Aortic smooth muscle cell (primary cell): Measurements from ENCODE around the gene C20orf141. TPM values are rescaled to one million over a fixed set of nuclear protein-coding genes. Genes with fewer than 3 reads are reported as not detected.

Experiments
- total RNA-seq: library from RNA; depleted of rRNA; stranded (reverse); fragments of >200 nt; gene quantifications from 2 replicates; pipeline ENCODE4 v1.2.3, GENCODE V29; 2014

Gene C20orf141, protein sequence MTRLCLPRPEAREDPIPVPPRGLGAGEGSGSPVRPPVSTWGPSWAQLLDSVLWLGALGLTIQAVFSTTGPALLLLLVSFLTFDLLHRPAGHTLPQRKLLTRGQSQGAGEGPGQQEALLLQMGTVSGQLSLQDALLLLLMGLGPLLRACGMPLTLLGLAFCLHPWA
- not detected in 2 replicates for total RNA-seq

DNA sequence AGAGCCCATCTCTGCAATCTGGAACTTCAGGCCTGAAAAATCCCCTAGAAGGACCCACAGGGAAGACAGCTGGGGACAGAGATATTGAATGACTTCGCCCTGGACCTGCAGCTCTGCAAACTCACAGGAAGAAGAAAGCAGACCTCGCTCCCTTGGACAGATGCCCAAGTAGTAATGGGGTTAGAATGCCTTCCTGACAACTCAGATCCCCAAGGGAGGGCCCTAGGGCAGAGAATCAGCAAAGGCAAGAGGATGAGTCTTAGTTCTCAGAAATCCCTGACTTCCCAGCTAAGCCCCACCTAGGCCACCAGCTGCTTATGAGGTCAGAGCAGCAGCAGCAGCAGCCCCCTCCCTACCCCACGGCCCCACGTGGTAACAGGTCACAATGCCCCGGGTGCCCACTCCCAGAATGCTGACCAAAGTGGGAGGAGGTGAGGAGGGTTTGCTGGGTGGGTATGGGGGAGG, at the start of gene C20orf141:
Gene C20orf141, plus strand, starts transcription at position 401 of the 465 bp plus-strand sequence. CDS start 198 bp downstream, outside the sequence.

DNA sequence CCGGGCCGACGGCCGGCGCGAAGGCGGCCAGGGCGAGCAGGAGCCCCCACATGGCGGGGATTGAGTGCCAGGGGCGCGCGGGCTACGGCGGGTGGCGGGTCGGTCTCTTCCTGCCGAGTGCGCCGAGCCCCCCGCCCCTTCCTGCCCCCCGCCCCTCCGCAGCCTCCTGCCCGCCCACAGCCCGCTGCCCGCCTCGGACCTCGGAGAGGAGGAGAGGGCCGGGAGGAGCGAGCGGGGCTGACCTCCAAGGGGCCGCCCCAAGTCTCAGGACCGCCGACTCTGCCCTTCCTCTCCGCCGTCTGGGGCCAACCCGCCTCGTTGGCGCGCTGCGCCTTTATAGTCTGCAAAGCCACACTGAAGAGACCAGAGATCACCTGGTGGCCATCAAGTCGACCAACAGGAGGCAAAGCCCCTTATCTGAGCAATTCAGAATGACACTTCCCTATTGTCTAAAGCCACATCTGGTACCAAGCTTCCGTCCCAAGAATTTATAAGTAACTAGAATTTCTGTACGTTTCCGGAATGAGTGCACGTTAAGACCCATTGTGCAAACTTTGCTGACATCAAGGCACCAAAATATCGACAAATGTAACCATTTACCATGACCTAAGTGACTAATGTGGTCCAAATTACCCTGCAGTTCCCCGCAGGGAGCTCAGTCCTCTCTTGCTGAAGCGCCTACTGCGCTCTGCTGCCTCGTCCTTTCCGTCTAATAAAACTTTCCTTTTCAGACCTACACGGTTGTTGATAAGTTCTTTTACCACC, 14.1 kb upstream of the C20orf141 start, which contains the start of gene CPXM1:
Gene CPXM1, minus strand, starts transcription at position 107 of the 765 bp plus-strand sequence. Its CDS starts 55 bp downstream, at position 52.

DNA sequence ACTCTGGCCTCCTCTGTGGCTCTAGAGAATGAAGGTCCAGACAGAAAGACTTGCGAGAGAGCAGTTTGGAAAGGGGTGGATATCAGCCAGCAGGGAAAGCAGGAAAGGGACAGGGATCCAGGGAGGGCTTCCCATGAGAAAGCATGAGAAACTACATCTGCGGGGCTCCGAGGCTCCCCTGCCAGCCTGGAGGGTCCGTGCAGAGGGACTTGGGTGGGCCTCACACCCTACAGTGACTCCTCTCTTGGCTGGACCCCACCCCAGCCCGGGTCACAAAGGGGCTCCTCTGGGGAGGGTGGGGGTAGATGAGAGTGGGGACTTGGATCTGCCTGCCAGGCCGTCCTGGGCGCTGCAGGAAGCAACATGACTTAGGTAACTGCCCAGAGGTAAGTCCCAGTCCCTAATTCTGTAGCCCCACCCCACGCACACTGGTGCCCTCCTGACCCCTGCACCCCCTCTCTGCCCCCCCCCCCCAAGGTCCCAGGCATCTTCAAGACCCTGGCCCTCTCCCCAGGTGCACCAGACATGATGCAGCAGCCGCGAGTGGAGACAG, 1.3 kb downstream of the C20orf141 start, which contains the start of gene TMEM239:
Gene TMEM239, plus strand, starts transcription at position 335 of the 553 bp plus-strand sequence. Its CDS starts 191 bp downstream, at position 526.

DNA sequence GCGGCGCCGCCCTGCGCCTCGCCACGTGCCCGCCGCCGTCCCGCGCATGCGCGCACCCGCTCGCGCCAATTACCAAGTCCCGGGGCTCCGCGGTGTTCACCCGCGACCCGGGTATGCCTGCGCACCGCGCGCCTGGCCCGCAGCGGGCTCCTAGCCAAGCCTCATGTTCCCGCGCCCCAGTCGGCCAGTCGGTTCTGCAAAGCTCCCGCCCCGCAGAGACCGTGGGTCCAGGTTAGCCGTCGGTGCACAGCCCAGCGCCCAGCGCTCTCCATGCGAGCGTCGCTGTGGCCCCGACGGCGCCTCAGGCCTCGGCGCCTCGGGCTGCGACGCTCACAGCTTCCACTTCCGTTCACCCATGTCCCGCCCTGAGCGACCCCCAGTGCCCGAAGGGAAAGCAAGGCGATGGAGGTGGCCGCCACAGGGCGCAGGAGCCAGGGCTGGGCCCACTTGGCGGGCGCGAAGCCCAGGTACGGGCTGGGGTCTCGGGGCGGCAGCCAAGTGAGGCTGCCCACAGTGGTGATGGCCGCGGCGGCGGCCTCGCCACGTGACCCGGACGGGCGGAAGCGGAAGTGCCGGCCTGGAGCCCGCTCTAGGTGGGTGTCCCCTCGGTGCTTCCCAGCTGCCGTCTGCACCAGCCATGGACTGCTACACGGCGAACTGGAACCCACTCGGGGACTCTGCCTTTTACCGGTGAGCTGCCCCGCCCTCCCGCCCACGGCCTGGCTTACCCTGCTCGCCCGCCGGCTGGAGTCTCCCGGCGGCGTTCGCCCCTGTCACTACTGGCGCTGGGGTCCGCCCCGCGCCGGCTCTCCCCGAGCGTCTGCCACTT, 25.6 kb downstream of the C20orf141 start, which contains the start of the genes PCED1A and VPS16:
Gene PCED1A, minus strand, starts transcription at position 518 of the 829 bp plus-strand sequence. CDS start 743 bp downstream, outside the sequence.
Gene VPS16, plus strand, starts transcription at position 608 of the 829 bp plus-strand sequence. Its CDS starts 30 bp downstream, at position 638.

Other genes with a start within 250 kb of the C20orf141 start
- gene NOP56, start 162.4 kb upstream of the C20orf141 start, total RNA-seq, result 96.4 and 223 TPM in 2 replicates
- gene IDH3B, start 150.8 kb upstream of the C20orf141 start, total RNA-seq, result 91.4 and 97.0 TPM in 2 replicates
- gene EBF4, start 122.2 kb upstream of the C20orf141 start, total RNA-seq, result 0.13 and 0.25 TPM in 2 replicates
- under 0.01 and 0.53 TPM in 2 replicates for gene CPXM1, start 14.4 kb upstream of the C20orf141 start, total RNA-seq
- gene TMEM239, start 1.4 kb downstream of the C20orf141 start, total RNA-seq, result not detected in 2 replicates
- gene PCED1A, start 25.7 kb downstream of the C20orf141 start, total RNA-seq, result 18.0 and 18.3 TPM in 2 replicates
- gene VPS16, start 25.8 kb downstream of the C20orf141 start, total RNA-seq, result 67.0 and 77.8 TPM in 2 replicates
- 40.8 and 42.2 TPM in 2 replicates for gene PTPRA, start 58.5 kb downstream of the C20orf141 start, total RNA-seq
- gene GNRH2, start 228.6 kb downstream of the C20orf141 start, total RNA-seq, result 0.26 and 0.50 TPM in 2 replicates
- 32.6 and 42.0 TPM in 2 replicates for gene MRPS26, start 231.1 kb downstream of the C20orf141 start, total RNA-seq